ENCODE results near the gene SFXN3. TPM values are rescaled to one million over a fixed set of nuclear protein-coding genes. Genes with fewer than 3 reads are reported as not detected.

SFXN3 gene
- total and polyA plus RNA-seq, 2 of the 8 experiments (the other 6 are each of a cell fraction or from before 2014, with no cell fraction given) = 2.6 to 2.8 TPM

- Histone ChIP-seq H4K20me1 (replicated peaks in 1 of 2; ENCODE audit: control insufficient read depth in 1 of 2, insufficient read depth in 2 of 2, low read length in 2 of 2) (no peaks in the 10 kb centered on the region), H2AFZ (ENCODE audit: low read length) (no peak overlapping the region), H3K18ac (ENCODE audit: extremely low read depth, low read length) (no peak overlapping the region), H3K56ac (replicated peaks; ENCODE audit: insufficient read length, low read depth, low read length) (no peak overlapping the region), H3K27me3 (replicated peaks in 1 of 4; ENCODE audit: control insufficient read depth in 3 of 4, extremely low read depth in 1 of 4, insufficient read depth in 3 of 4, low read length in 3 of 4) (peaks cover 14 to 36% (median 29%) of the 10 kb centered on the region in 4 experiments), H2BK12ac (ENCODE audit: low read depth, low read length) (peak overlapping the region; percentile 75; the same call in 1 of the 2 replicates), H3K4me3 (ENCODE audit: extremely low read depth in 1 of 4, insufficient read depth in 2 of 4, low read depth in 3 of 4, low read length in 4 of 4) (no peak overlapping the region), H3K4ac (replicated peaks; ENCODE audit: insufficient read length, low read depth, low read length) (no peak overlapping the region), H3K23me2 (ENCODE audit: low read depth, low read length) (peaks cover 11% of the 10 kb centered on the region; the same call in 1 of the 2 replicates), H3K4me1 (replicated peaks in 1 of 4; ENCODE audit: control insufficient read depth in 3 of 4, insufficient read depth in 4 of 4, low read length in 3 of 4) (peaks cover 0 to 18% (median 11%) of the 10 kb centered on the region in 4 experiments; a peak in 5 of 7 replicates), H4K5ac (ENCODE audit: insufficient read length, low read depth, low read length) (no peak overlapping the region), H2AK5ac (ENCODE audit: low read depth, low read length) (no peak overlapping the region), H3K9me3 (ENCODE audit: insufficient read depth in 2 of 2, low read depth in 1 of 2, low read length in 1 of 2) (no peaks in the 10 kb centered on the region), H2BK120ac (replicated peaks; ENCODE audit: low read depth, low read length) (no peak overlapping the region), H4K8ac (ENCODE audit: extremely low read depth, insufficient read depth, low read length) (no peak overlapping the region), H2BK20ac (ENCODE audit: low read length) (no peak overlapping the region), H2BK15ac (ENCODE audit: low read length) (peak overlapping the region; percentile 83; the same call in 1 of the 2 replicates), H4K91ac (replicated peaks; ENCODE audit: insufficient read length, low read length) (no peak overlapping the region), H3K4me2 (ENCODE audit: insufficient read depth in 1 of 2, low read depth in 2 of 2, low read length in 2 of 2) (peak overlapping the region in 1 of 2 experiments; percentile 35; a peak in 2 of 4 replicates), H3K36me3 (ENCODE audit: control insufficient read depth in 2 of 4, insufficient read depth in 4 of 4, low read length in 3 of 4) (no peaks in the 10 kb centered on the region), H3K79me1 (ENCODE audit: low read depth, low read length) (no peaks in the 10 kb centered on the region), H2BK5ac (ENCODE audit: low read depth, low read length) (no peak overlapping the region), H3K14ac (ENCODE audit: insufficient read length) (no peak overlapping the region), H3K79me2 (ENCODE audit: control insufficient read depth in 1 of 2, insufficient read depth in 2 of 2, low read length in 2 of 2) (no peaks in the 10 kb centered on the region), H3K23ac (ENCODE audit: insufficient read length) (no peak overlapping the region), H3K9ac (replicated peaks in 1 of 4; ENCODE audit: extremely low read depth in 1 of 4, low read depth in 3 of 4, low read length in 3 of 4) (no peak overlapping the region), H3K27ac (ENCODE audit: low read depth, low read length) (no peak overlapping the region)
- FAIRE-seq = peak; percentile 36
- 25% methylated on average over 11 of the region's 11 CpGs; no CpG with 5 or more reads in 1 of the 2 experiments for WGBS, 2 experiments (ENCODE audit: extremely low coverage in 1 of 2, insufficient coverage in 1 of 2, insufficient read length in 1 of 2, insufficient replicate concordance in 2 of 2, low coverage in 1 of 2, low lambda C conversion rate in 2 of 2, missing lambda C conversion rate in 1 of 2)
- ChIA-PET POLR2A (ENCODE audit: partially characterized antibody) (interaction anchor here (0.6 to 6.5 kb wide), 12 partner anchors 9 to 974 kb away, joined by 3 to 81 read pairs (median 4); partner anchors contain the start of genes LZTS2, MRPL43, PDZD7 and TWNK), CTCF (ENCODE audit: partially characterized antibody) (interaction anchor here (0.6 to 7.2 kb wide), 62 partner anchors 13 to 1693 kb away, joined by 3 to 464 read pairs (median 5); partner anchors contain the start of genes KAZALD1, LZTS2, MRPL43 and PDZD7)
- DNase-seq (ENCODE audit: low read depth in 1 of 2, low spot score in 2 of 2) = peak in 1 of 2 experiments; percentile 99
- TF ChIP-seq RAD21 (IDR thresholded peaks at IDR 0.05 in 1 of 2, conservative IDR thresholded peaks at IDR 0.05 in 1 of 2; ENCODE audit: low read depth in 2 of 2, low read length in 2 of 2) (peak; percentile 86 to 89), CTCF (IDR thresholded peaks at IDR 0.05; ENCODE audit: control extremely low read depth in 1 of 3, insufficient read depth in 1 of 3, low read depth in 1 of 3, low read length in 3 of 3) (peak; percentile 94 to 96 (median 95)), ATF2 (IDR thresholded peaks at IDR 0.05; ENCODE audit: low read length) (no peak)
These were observed 16.7 kb upstream of the SFXN3 start for GRCh38 chr10:101014230-101014884.

Data from H1 (cell line).